Common myeloid progenitor, CD34-positive (primary cell): Measurements from ENCODE around the gene CCDC12.
A peak's percentile ranks its signal among the peaks of the same experiment; 100 is the strongest.

ENCODE experiments used
- CTCF ChIA-PET: fragments of 350-600 bp; sonication (Branson Sonifier 250); formaldehyde crosslinking; loops from one replicate; lab custom pipeline; 2021; ENCODE audit warnings: antibody characterized with exemption; lab: Charles Lee
- POLR2A ChIA-PET: fragments of 350-600 bp; sonication (Branson Sonifier 250); formaldehyde crosslinking; loops from one replicate; lab custom pipeline; 2021; ENCODE audit warnings: antibody characterized with exemption; lab: Charles Lee
- DNase-seq, 3 donors: peaks; one replicate each; pipeline versions ENCODE4 v3.0.0 to v3.0.0-alpha.2; 2013
- H3K27ac ChIP-seq, 2 experiments: 1 replicate in 1 of 2; 2 replicates in 1 of 2; pipeline ENCODE4 v1.7.0; 2013; ENCODE audit warnings: inconsistent platforms in 2 of 2, low read length in 2 of 2, mild to moderate bottlenecking in 2 of 2, low read depth in 1 of 2, moderate library complexity in 1 of 2; ENCODE audit not compliant: severe bottlenecking in 2 of 2, insufficient read depth in 1 of 2, poor library complexity in 1 of 2
- H3K27me3 ChIP-seq, 5 experiments: replicated peaks in 2 of 5; 1 replicate in 3 of 5; 2 replicates in 2 of 5; pipeline versions ENCODE4 v1.6.1 to v1.7.0; 2013; ENCODE audit warnings: low read length in 4 of 5, mild to moderate bottlenecking in 2 of 5, moderate library complexity in 2 of 5, inconsistent platforms in 1 of 5; ENCODE audit not compliant: insufficient read depth in 5 of 5, control insufficient read depth in 4 of 5
- H3K36me3 ChIP-seq, 4 experiments: 1 replicate in 2 of 4; 2 replicates in 2 of 4; pipeline versions ENCODE4 v1.6.1 to v1.7.0; 2013; ENCODE audit warnings: low read length in 3 of 4, control low read depth in 1 of 4, mild to moderate bottlenecking in 1 of 4; ENCODE audit not compliant: control insufficient read depth in 4 of 4, insufficient read depth in 4 of 4
- H3K4me1 ChIP-seq, 4 experiments: 1 replicate in 3 of 4; 2 replicates in 1 of 4; pipeline versions ENCODE4 v1.6.1 to v1.7.1; 2013; ENCODE audit warnings: low read length in 3 of 4, mild to moderate bottlenecking in 3 of 4, control low read depth in 1 of 4, inconsistent platforms in 1 of 4, moderate library complexity in 1 of 4; ENCODE audit not compliant: control insufficient read depth in 4 of 4, insufficient read depth in 4 of 4; ENCODE audit errors: control extremely low read depth in 1 of 4
- H3K4me3 ChIP-seq, 7 experiments: 1 replicate in 4 of 7; 2 replicates in 3 of 7; pipeline versions ENCODE4 v1.5.1 to v1.7.0; 2013; ENCODE audit warnings: mild to moderate bottlenecking in 7 of 7, low read length in 6 of 7, moderate library complexity in 6 of 7, inconsistent platforms in 2 of 7, low read depth in 2 of 7, control low read depth in 1 of 7; ENCODE audit not compliant: insufficient read depth in 4 of 7, control insufficient read depth in 1 of 7; ENCODE audit errors: extremely low read depth in 1 of 7
- H3K9me3 ChIP-seq, 5 experiments: 1 replicate in 4 of 5; 2 replicates in 1 of 5; pipeline versions ENCODE4 v1.6.1 to v1.7.1; 2013; ENCODE audit warnings: low read length in 4 of 5, mild to moderate bottlenecking in 2 of 5, inconsistent platforms in 1 of 5, low read depth in 1 of 5, moderate library complexity in 1 of 5; ENCODE audit not compliant: control insufficient read depth in 4 of 5, insufficient read depth in 2 of 5; ENCODE audit errors: control extremely low read depth in 1 of 5
- WGBS: methylation state at CpG from one replicate; pipeline ENCODE4 v1.1.5; 2013; ENCODE audit not compliant: insufficient coverage; 5-methylcytosine and 5-hydroxymethylcytosine counted together

Gene CCDC12

DNA sequence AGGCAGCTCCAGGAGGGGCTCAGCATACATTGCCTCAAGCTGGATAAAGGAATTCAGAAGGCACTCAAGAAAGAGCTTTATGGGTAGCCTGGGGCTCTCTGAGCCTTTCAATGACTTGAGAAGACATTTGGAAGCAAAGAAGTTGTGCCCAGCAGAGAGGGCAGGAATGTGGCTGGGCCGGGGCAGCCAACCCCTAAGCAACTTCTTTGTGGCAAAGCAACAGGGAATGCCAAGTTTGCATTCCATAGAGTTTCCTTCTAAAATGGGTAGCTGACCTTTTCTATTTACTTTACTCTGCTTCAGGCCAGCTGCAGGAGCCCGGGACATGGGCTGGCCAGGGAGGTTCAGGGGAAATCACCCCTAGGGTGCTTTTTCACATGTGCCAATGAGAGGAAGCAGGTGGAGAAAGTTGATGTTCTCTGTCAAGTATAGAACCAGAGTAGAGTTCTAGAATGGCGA is 45.6 kb downstream of the CCDC12 start:
- Histone ChIP-seq H3K36me3 (peaks cover 4 to 42% (median 9%) of the 10 kb centered on the region in 4 experiments), H3K27me3 (no peaks in the 10 kb centered on the region), H3K27ac (peak overlapping the region in 1 of 2 experiments; percentile 71), H3K4me1 (peaks cover 44 to 89% (median 83%) of the 10 kb centered on the region in 4 experiments), H3K9me3 (peaks cover 0 to 4% (median 0%) of the 10 kb centered on the region in 5 experiments), H3K4me3 (peak overlapping the region in 3 of 7 experiments; percentile 12 to 43 (median 13))
- POLR2A ChIA-PET: interaction anchor here (0.9 to 1.4 kb wide), 3 partner anchors 22 to 79 kb away, joined by 3 to 4 read pairs (median 3); partner anchors contain the start of gene NBEAL2
- peak in 2 of 3 donors; percentile 50 to 52 for DNase-seq
- CTCF ChIA-PET: interaction anchor here (1.0 to 12.9 kb wide), 12 partner anchors 9 to 64 kb away, joined by 3 to 164 read pairs (median 4); no protein-coding TSS in a partner anchor
- 60% methylated on average over 3 of the region's 3 CpGs for WGBS

GRCh38 chr3:46930166-46930944 is 46.2 kb downstream of the CCDC12 start:
- H3K36me3 ChIP-seq: peaks cover 5 to 42% (median 10%) of the 10 kb centered on the region in 4 experiments
- POLR2A ChIA-PET: interaction anchor here (0.9 to 1.4 kb wide), 2 partner anchors 49 to 79 kb away, joined by 3 to 4 read pairs; partner anchors contain the start of gene NBEAL2

GRCh38 chr3:46929324-46929723 is 47.2 kb downstream of the CCDC12 start:
- DNase-seq: peak in 2 of 3 donors; percentile 72 to 83
- peak overlapping the region in 1 of 7 experiments; percentile 39 for H3K4me3 ChIP-seq
- peaks cover 43 to 88% (median 85%) of the 10 kb centered on the region in 4 experiments for H3K4me1 ChIP-seq
- H3K36me3 ChIP-seq: peaks cover 3 to 39% (median 15%) of the 10 kb centered on the region in 4 experiments
- no peak overlapping the region for H3K27ac ChIP-seq
- peaks cover 0 to 4% (median 0%) of the 10 kb centered on the region in 5 experiments for H3K9me3 ChIP-seq
- H3K27me3 ChIP-seq: no peaks in the 10 kb centered on the region
- ChIA-PET POLR2A (no interaction called here), CTCF (interaction anchor here (0.7 to 12.9 kb wide), 10 partner anchors 8 to 401 kb away, joined by 3 to 164 read pairs (median 4); no protein-coding TSS in a partner anchor)
- 79% methylated on average over 2 of the region's 2 CpGs for WGBS

More at GRCh38 chr3:46930166-46930944, 46.2 kb downstream of the CCDC12 start:
- Histone ChIP-seq H3K4me3 (peak overlapping the region in 4 of 7 experiments; percentile 12 to 34 (median 19)), H3K27ac (peak overlapping the region in 1 of 2 experiments; percentile 71), H3K27me3 (no peaks in the 10 kb centered on the region), H3K4me1 (peaks cover 49 to 91% (median 86%) of the 10 kb centered on the region in 4 experiments), H3K9me3 (peaks cover 0 to 4% (median 0%) of the 10 kb centered on the region in 5 experiments)
- WGBS: 42% methylated on average over 6 of the region's 9 CpGs
- CTCF ChIA-PET: interaction anchor here (0.9 to 12.9 kb wide), 15 partner anchors 8 to 65 kb away, joined by 3 to 164 read pairs (median 4); no protein-coding TSS in a partner anchor
- DNase-seq: peak in 2 of 3 donors; percentile 69 to 76

DNA sequence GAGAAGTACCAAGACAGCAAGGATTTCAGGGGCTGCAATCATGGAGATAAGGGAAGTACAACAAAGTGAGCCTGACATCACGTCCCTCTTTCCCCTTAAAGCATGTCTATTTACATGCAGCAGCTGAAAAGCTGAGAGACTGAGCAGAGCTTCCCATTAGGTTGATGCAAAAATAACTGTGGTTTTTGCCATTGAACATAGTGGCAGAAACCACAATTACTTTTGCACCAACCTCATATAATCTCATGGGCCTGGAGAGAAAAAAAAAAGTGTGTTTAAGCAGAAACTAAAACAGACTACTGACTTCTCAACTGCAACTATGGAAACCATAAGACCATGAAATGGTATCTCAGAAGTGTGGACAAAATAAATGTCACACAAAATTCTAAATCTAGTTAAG is 48.3 kb downstream of the CCDC12 start:
- Histone ChIP-seq H3K27ac (no peak overlapping the region), H3K27me3 (no peaks in the 10 kb centered on the region), H3K4me3 (no peak overlapping the region), H3K4me1 (peaks cover 43 to 89% (median 83%) of the 10 kb centered on the region in 4 experiments), H3K9me3 (peaks cover 0 to 4% (median 0%) of the 10 kb centered on the region in 5 experiments), H3K36me3 (peaks cover 6 to 45% (median 20%) of the 10 kb centered on the region in 4 experiments)
- CTCF ChIA-PET: interaction anchor here (0.7 to 12.9 kb wide), 8 partner anchors 14 to 92 kb away, joined by 3 to 164 read pairs (median 4); partner anchors contain the start of gene NBEAL2
- WGBS: 20% methylated on average over 1 of the region's 1 CpG
- POLR2A ChIA-PET: interaction anchor here (0.7 to 1.2 kb wide), 2 partner anchors 52 to 67 kb away, joined by 3 to 6 read pairs; partner anchors contain the start of gene NBEAL2
- DNase-seq: peak in 2 of 3 donors; percentile 66 to 81

- no peak for DNase-seq
- ChIA-PET CTCF (interaction anchor here (0.7 to 12.9 kb wide), 10 partner anchors 19 to 93 kb away, joined by 3 to 164 read pairs (median 4); partner anchors contain the start of gene NBEAL2), POLR2A (interaction anchor here (1.2 kb wide), 1 partner anchor 52 kb away, joined by 3 read pairs; the partner anchor contains the start of gene NBEAL2)
- Histone ChIP-seq H3K4me1 (peaks cover 39 to 83% (median 77%) of the 10 kb centered on the region in 4 experiments), H3K27ac (peak overlapping the region; percentile 21 to 55), H3K36me3 (peaks cover 10 to 50% (median 23%) of the 10 kb centered on the region in 4 experiments), H3K4me3 (peak overlapping the region in 4 of 7 experiments; percentile 35 to 54 (median 46)), H3K9me3 (peaks cover 0 to 4% (median 0%) of the 10 kb centered on the region in 5 experiments), H3K27me3 (no peaks in the 10 kb centered on the region)
- WGBS: 75% methylated on average over 1 of the region's 6 CpGs
Observed at GRCh38 chr3:46927718-46928073, 48.8 kb downstream of the CCDC12 start.

DNA sequence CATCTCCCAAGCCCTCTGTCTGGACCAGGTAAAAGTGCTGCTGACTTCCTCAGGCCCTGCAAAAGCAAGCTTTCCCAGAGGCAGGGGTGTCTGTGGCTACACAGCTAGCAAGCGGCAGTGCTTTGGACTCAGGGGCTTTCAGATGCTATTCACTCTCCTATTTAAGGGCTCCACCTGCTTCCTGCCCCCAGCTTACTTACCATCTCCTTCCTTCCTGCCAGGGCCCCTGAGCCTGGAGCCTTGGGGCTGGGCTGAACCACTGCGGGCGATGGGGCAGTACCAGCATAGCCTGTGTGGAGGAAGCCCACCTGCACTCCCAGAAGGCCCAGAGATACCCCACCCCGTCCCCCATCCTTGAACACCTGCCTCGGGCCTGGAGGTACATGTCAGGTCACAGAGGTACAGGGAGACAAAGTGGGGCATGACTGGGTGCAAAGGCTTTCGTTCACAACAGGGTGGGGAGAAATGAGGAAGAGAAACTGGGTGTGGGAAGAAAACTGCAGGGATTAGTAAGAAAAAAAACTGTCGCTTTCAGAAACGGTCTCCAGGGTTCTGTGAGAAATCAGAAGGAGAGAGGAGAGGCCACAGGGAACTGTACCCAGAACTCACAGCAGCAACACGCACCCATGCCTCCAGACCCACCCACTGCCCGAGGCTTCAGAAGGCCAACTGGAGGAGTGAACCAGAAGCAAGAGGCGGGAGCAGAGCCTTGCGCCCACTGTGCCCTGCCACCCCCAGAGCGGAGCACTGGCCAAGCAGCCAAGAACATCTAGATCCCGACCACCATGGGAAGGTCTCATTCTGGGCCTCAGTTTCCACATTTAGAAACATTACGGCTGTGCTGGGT is 49.5 kb downstream of the CCDC12 start:
- H3K36me3 ChIP-seq: peaks cover 11 to 57% (median 27%) of the 10 kb centered on the region in 4 experiments
- 25% methylated on average over 13 of the region's 15 CpGs for WGBS
- peak overlapping the region in 5 of 7 experiments; percentile 35 to 55 (median 50) for H3K4me3 ChIP-seq
- H3K9me3 ChIP-seq: peaks cover 0 to 4% (median 0%) of the 10 kb centered on the region in 5 experiments
- H3K27ac ChIP-seq: peak overlapping the region; percentile 35 to 55
- H3K4me1 ChIP-seq: peaks cover 35 to 77% (median 71%) of the 10 kb centered on the region in 4 experiments
- peak; percentile 50 to 92 (median 88) for DNase-seq
- no peaks in the 10 kb centered on the region for H3K27me3 ChIP-seq
- CTCF ChIA-PET: interaction anchor here (0.7 to 12.9 kb wide), 15 partner anchors 7 to 144 kb away, joined by 3 to 164 read pairs (median 4); partner anchors contain the start of gene NBEAL2
- POLR2A ChIA-PET: interaction anchor here (1.2 kb wide), 2 partner anchors 38 to 53 kb away, joined by 3 to 4 read pairs; partner anchors contain the start of gene NBEAL2
